H1 (cell line): ENCODE measurements around the gene MTAP. TPM values are rescaled to one million over a fixed set of nuclear protein-coding genes. Genes with fewer than 3 reads are reported as not detected.

ENCODE experiments used
- CTCF ChIA-PET: fragments of 300-600 bp; sonication (Branson Sonifier 250); formaldehyde crosslinking; loops from one replicate; lab custom pipeline; 2021; ENCODE audit not compliant: partially characterized antibody; lab: Charles Lee
- POLR2A ChIA-PET: fragments of 300-600 bp; sonication (Branson Sonifier 250); formaldehyde crosslinking; loops from one replicate; lab custom pipeline; 2021; ENCODE audit warnings: inconsistent platforms; ENCODE audit not compliant: partially characterized antibody; lab: Charles Lee
- DNase-seq, 2 experiments: peaks; one replicate each; pipeline versions ENCODE4 v3.0.0 to v3.0.0-alpha.2; 2010 to 2022; ENCODE audit warnings: low spot score in 2 of 2, low read depth in 1 of 2, mixed read lengths in 1 of 2
- FAIRE-seq: peaks from 2 replicates; lab custom pipeline; 2011; peaks lifted over from hg19 to GRCh38; lab: Jason Lieb, UNC
- H2AFZ ChIP-seq: 2 replicates; pipeline ENCODE4 v1.8.1; 2012; ENCODE audit warnings: low read length, inconsistent platforms
- H2AK5ac ChIP-seq: 2 replicates; pipeline ENCODE4 v1.6.1; 2013; ENCODE audit warnings: low read depth, low read length
- H2BK120ac ChIP-seq: replicated peaks from 2 replicates; pipeline ENCODE3; 2013; ENCODE audit warnings: low read depth, low read length, inconsistent platforms
- H2BK12ac ChIP-seq: 2 replicates; pipeline ENCODE4 v1.6.1; 2013; ENCODE audit warnings: low read depth, low read length
- H2BK15ac ChIP-seq: 2 replicates; pipeline ENCODE4 v1.6.1; 2013; ENCODE audit warnings: low read length
- H2BK20ac ChIP-seq: 2 replicates; pipeline ENCODE4 v1.6.1; 2013; ENCODE audit warnings: low read length
- H2BK5ac ChIP-seq: 2 replicates; pipeline ENCODE4 v1.6.1; 2013; ENCODE audit warnings: low read depth, low read length
- H3K14ac ChIP-seq: 2 replicates; pipeline ENCODE4 v1.6.1; 2013; ENCODE audit warnings: inconsistent platforms; ENCODE audit not compliant: insufficient read length
- H3K18ac ChIP-seq: 2 replicates; pipeline ENCODE4 v1.6.1; 2013; ENCODE audit warnings: low read length; ENCODE audit errors: extremely low read depth
- H3K23ac ChIP-seq: 2 replicates; pipeline ENCODE4 v1.6.1; 2013; ENCODE audit warnings: inconsistent platforms; ENCODE audit not compliant: insufficient read length
- H3K23me2 ChIP-seq: 2 replicates; pipeline ENCODE4 v1.6.1; 2013; ENCODE audit warnings: low read depth, low read length
- H3K27ac ChIP-seq: 2 replicates; pipeline ENCODE4 v1.6.1; 2011; ENCODE audit warnings: low read depth, low read length, inconsistent platforms
- H3K27me3 ChIP-seq, 4 experiments: replicated peaks in 1 of 4; 1 replicate in 1 of 4; 2 replicates in 3 of 4; pipeline versions ENCODE4 v1.6.1 to v1.8.1; 2011 to 2013; ENCODE audit warnings: low read length in 3 of 4, mild to moderate bottlenecking in 3 of 4, inconsistent platforms in 2 of 4, mixed read lengths in 2 of 4, moderate library complexity in 1 of 4; ENCODE audit not compliant: control insufficient read depth in 3 of 4, insufficient read depth in 3 of 4; ENCODE audit errors: extremely low read depth in 1 of 4
- H3K36me3 ChIP-seq, 4 experiments: 2 replicates each; pipeline versions ENCODE4 v1.6.1 to v1.8.1; 2011 to 2013; ENCODE audit warnings: mild to moderate bottlenecking in 4 of 4, low read length in 3 of 4, moderate library complexity in 2 of 4, control low read depth in 1 of 4, inconsistent platforms in 1 of 4; ENCODE audit not compliant: insufficient read depth in 4 of 4, control insufficient read depth in 2 of 4
- H3K4ac ChIP-seq: replicated peaks from 2 replicates; pipeline ENCODE3; 2013; ENCODE audit warnings: low read length, low read depth, mixed read lengths, inconsistent platforms; ENCODE audit not compliant: insufficient read length
- H3K4me1 ChIP-seq, 4 experiments: replicated peaks in 1 of 4; 1 replicate in 1 of 4; 2 replicates in 3 of 4; pipeline versions ENCODE4 v1.6.1 to v1.8.1; 2011 to 2013; ENCODE audit warnings: low read length in 3 of 4, inconsistent platforms in 2 of 4, mixed read lengths in 1 of 4; ENCODE audit not compliant: insufficient read depth in 4 of 4, control insufficient read depth in 3 of 4
- H3K4me2 ChIP-seq, 2 experiments: 2 replicates each; pipeline versions ENCODE4 v1.6.1 to v1.8.1; 2011 to 2013; ENCODE audit warnings: low read depth in 2 of 2, low read length in 2 of 2, control low read depth in 1 of 2, inconsistent platforms in 1 of 2, mild to moderate bottlenecking in 1 of 2; ENCODE audit not compliant: insufficient read depth in 1 of 2
- H3K4me3 ChIP-seq, 4 experiments: fragments of 200-600, 300-600 bp in 1 of 4; sonication (generic), shearing (Covaris generic), sonication (Bioruptor Twin) in 1 of 4; 2 replicates each; pipeline versions ENCODE4 v1.5.1 to v1.8.1; 2011 to 2016; ENCODE audit warnings: low read length in 4 of 4, low read depth in 3 of 4, control low read depth in 2 of 4, inconsistent platforms in 2 of 4, mild to moderate bottlenecking in 2 of 4, mixed read lengths in 1 of 4, moderate library complexity in 1 of 4; ENCODE audit not compliant: insufficient read depth in 2 of 4; ENCODE audit errors: extremely low read depth in 1 of 4
- H3K56ac ChIP-seq: replicated peaks from 2 replicates; pipeline ENCODE3; 2013; ENCODE audit warnings: low read depth, mild to moderate bottlenecking, mixed read lengths, low read length, inconsistent platforms; ENCODE audit not compliant: insufficient read length
- H3K79me1 ChIP-seq: 2 replicates; pipeline ENCODE4 v1.6.1; 2013; ENCODE audit warnings: low read depth, low read length, control low read depth
- H3K79me2 ChIP-seq, 2 experiments: 2 replicates each; pipeline versions ENCODE4 v1.6.1 to v1.8.1; 2012 to 2013; ENCODE audit warnings: low read length in 2 of 2, mild to moderate bottlenecking in 2 of 2, inconsistent platforms in 1 of 2; ENCODE audit not compliant: insufficient read depth in 2 of 2, control insufficient read depth in 1 of 2
- H3K9ac ChIP-seq, 4 experiments: replicated peaks in 1 of 4; 1 replicate in 1 of 4; 2 replicates in 3 of 4; pipeline versions ENCODE4 v1.6.1 to v1.8.1; 2011 to 2013; ENCODE audit warnings: low read depth in 3 of 4, low read length in 3 of 4, control low read depth in 2 of 4, mild to moderate bottlenecking in 2 of 4, moderate library complexity in 2 of 4, inconsistent platforms in 1 of 4; ENCODE audit errors: extremely low read depth in 1 of 4
- H3K9me3 ChIP-seq, 2 experiments: 2 replicates each; pipeline versions ENCODE4 v1.6.1 to v1.8.1; 2012 to 2013; ENCODE audit warnings: mild to moderate bottlenecking in 2 of 2, moderate library complexity in 2 of 2, control low read depth in 1 of 2, inconsistent platforms in 1 of 2, low read depth in 1 of 2, low read length in 1 of 2, mixed read lengths in 1 of 2; ENCODE audit not compliant: insufficient read depth in 2 of 2
- H4K20me1 ChIP-seq, 2 experiments: replicated peaks in 1 of 2; 2 replicates each; pipeline versions ENCODE3 to v1.8.1; 2011 to 2013; ENCODE audit warnings: inconsistent platforms in 2 of 2, low read length in 2 of 2, mild to moderate bottlenecking in 1 of 2; ENCODE audit not compliant: insufficient read depth in 2 of 2, control insufficient read depth in 1 of 2
- H4K5ac ChIP-seq: 2 replicates; pipeline ENCODE4 v1.6.1; 2013; ENCODE audit warnings: low read length, low read depth, mixed read lengths, inconsistent platforms; ENCODE audit not compliant: insufficient read length
- H4K8ac ChIP-seq: 2 replicates; pipeline ENCODE4 v1.8.0; 2013; ENCODE audit warnings: mild to moderate bottlenecking, moderate library complexity, low read length, inconsistent platforms; ENCODE audit not compliant: insufficient read depth; ENCODE audit errors: extremely low read depth
- H4K91ac ChIP-seq: replicated peaks from 2 replicates; pipeline ENCODE3; 2013; ENCODE audit warnings: low read length, mixed read lengths, inconsistent platforms; ENCODE audit not compliant: insufficient read length
- CTBP2 ChIP-seq: IDR thresholded peaks from 2 replicates; pipeline ENCODE4 v1.7.0; 2011; ENCODE audit warnings: borderline replicate concordance, mild to moderate bottlenecking, moderate library complexity, mixed read lengths, low read length; ENCODE audit not compliant: insufficient read depth, insufficient read length
- POU5F1 ChIP-seq: IDR thresholded peaks from 2 replicates; pipeline ENCODE4 v1.6.1; 2011; ENCODE audit warnings: low read depth, mild to moderate bottlenecking, low read length, moderate library complexity
- polyA plus RNA-seq, 7 experiments: library from polyadenylated mRNA; depleted of rRNA in 3 of 7; stranded (reverse) in 5 of 7; unstranded in 2 of 7; fragments of >200 nt in 5 of 7; fragments of 200-250 nt in 2 of 7; gene quantifications; 1 replicate in 5 of 7; 2 replicates in 1 of 7; 4 replicates in 1 of 7; pipeline versions ENCODE4 v1.2.1 to v1.2.3, GENCODE V29; 2011 to 2013; ENCODE audit warnings: missing spikeins in 2 of 7, mixed read lengths in 2 of 7
- total RNA-seq: library from RNA; stranded (reverse); fragmentation: NEBNext Ultra II Directional; extraction: Animal tissue kit (Norgen Biotek cat#: 25700); gene quantifications from 2 replicates; pipeline ENCODE4 v1.2.1, GENCODE V29; 2021

Gene MTAP
- total and polyA plus RNA-seq, 2 of the 8 experiments (the other 6 are each of a cell fraction or from before 2014, with no cell fraction given), result 16.4 to 100 TPM

DNA sequence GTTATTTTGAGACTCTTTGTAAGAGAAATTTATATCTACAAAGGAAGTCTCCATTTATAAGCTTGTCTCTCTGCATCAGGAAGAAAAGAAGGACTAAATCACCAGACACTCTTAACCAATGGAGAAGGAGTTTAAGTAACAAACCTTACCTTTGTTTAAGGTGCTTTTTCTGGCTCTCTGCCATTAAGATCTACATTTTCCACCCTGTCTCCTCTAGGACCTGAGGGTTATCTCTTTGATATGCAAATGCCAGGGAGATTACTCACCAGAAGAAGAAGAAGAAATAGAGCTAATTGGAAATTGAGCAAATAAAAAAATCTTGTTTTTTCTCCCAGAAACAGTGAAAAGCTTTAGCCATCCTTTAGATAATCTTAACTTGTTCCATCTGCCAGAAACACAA, 130.8 kb downstream of the MTAP start:
- no peaks in the 10 kb centered on the region for H3K79me1 ChIP-seq
- H3K9ac ChIP-seq, result no peak overlapping the region
- peak in 1 of 2 experiments; percentile 1 for DNase-seq
- H2BK120ac ChIP-seq, result no peak overlapping the region
- no peak overlapping the region for H2BK12ac ChIP-seq
- no peak overlapping the region for H3K18ac ChIP-seq
- no peaks in the 10 kb centered on the region for H3K36me3 ChIP-seq
- no peaks in the 10 kb centered on the region for H4K20me1 ChIP-seq
- H2AFZ ChIP-seq, result no peak overlapping the region
- ChIA-PET CTCF (interaction anchor here (0.7 to 1.4 kb wide), 6 partner anchors 11 to 75 kb away, joined by 3 to 7 read pairs (median 4); partner anchors contain the start of gene CDKN2B), POLR2A (no interaction called here)
- H2BK20ac ChIP-seq, result no peak overlapping the region
- H3K23me2 ChIP-seq, result no peaks in the 10 kb centered on the region
- no peaks in the 10 kb centered on the region for H3K27me3 ChIP-seq
- peak; percentile 57 for FAIRE-seq
- H4K5ac ChIP-seq, result peak overlapping the region; percentile 21
- H3K14ac ChIP-seq, result no peak overlapping the region
- TF ChIP-seq POU5F1 (0 out of 2 replicates have a peak, but pooled peaks have one; percentile 48), CTBP2 (no peak)
- no peaks in the 10 kb centered on the region for H3K79me2 ChIP-seq
- peaks cover 0 to 6% (median 3%) of the 10 kb centered on the region in 4 experiments; a peak in 2 of 7 replicates for H3K4me1 ChIP-seq
- H3K9me3 ChIP-seq, result no peaks in the 10 kb centered on the region
- no peak overlapping the region for H4K91ac ChIP-seq
- H2BK5ac ChIP-seq, result no peak overlapping the region
- no peak overlapping the region for H3K56ac ChIP-seq
- H3K4ac ChIP-seq, result no peak overlapping the region
- H2BK15ac ChIP-seq, result no peak overlapping the region
- no peak overlapping the region for H3K23ac ChIP-seq
- no peak overlapping the region for H2AK5ac ChIP-seq
- no peak overlapping the region for H4K8ac ChIP-seq
- H3K27ac ChIP-seq, result no peak overlapping the region
- H3K4me3 ChIP-seq, result no peak overlapping the region
- 0 out of 4 replicates have a peak overlapping the region, but pooled peaks of 1 of the 2 experiments have one; percentile 1 for H3K4me2 ChIP-seq
